ENCODE results near the gene ADARB2. TPM values are rescaled to one million over a fixed set of nuclear protein-coding genes. Genes with fewer than 3 reads are reported as not detected.

ADARB2 gene
- polyA plus RNA-seq, 1 of the 3 experiments (the other 2 are of a cell fraction), result not detected

DNA sequence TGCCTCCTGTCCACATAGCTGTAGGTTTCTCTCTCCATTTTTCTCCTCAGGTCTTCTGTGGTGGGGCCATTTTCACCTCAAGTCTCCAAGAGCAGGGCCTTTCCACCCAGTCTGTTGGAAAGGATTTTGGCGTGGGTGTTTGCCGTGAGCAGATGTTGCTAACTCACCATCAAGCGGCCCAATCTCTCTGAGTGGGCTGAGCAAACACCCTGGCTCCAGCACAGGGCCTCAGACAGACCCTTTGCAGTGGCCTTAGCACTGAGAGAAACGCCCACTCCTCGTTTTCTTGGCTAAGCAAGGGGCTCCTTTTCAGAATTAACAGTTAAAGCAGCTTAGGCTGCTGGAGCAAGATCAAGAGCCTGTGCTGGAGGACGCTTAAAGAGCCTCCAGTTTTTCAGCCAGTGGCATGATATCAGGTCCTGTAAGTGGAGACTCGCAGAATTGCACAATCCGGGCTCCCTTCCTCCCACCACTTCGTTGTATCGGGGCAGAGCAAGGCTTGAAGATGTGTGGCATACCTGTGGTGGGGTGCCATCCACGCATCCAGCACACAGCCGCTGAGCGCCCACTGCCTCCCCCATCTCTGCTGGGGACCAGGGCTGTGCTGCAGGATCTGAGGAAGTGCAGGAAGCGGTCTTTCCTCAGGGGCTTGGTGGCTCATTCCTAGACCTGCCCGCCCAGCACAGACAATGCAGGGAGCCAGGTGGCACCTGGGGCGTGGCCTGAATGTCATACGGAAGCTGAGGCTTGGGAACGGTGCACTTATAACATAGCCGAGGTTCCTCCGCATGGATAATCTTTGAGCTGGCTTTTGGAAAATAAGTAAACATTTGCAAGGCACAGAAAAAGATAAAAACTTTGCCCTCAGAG lies 142.7 kb downstream of the ADARB2 start:
- Histone ChIP-seq H3K4me1 (ENCODE audit: control insufficient read depth in 1 of 2, insufficient read depth in 2 of 2, low read depth in 1 of 2, low read length in 1 of 2) (peaks cover 0 to 2% of the 10 kb centered on the region in 2 experiments; a peak in 1 of 4 replicates), H3K4me2 (no peak overlapping the region), H3K27me3 (ENCODE audit: insufficient read depth) (no peaks in the 10 kb centered on the region), H2AFZ (ENCODE audit: low read depth) (no peak overlapping the region), H3F3A (replicated peaks; ENCODE audit: insufficient read depth) (no peaks in the 10 kb centered on the region), H4K20me1 (ENCODE audit: insufficient read depth) (no peaks in the 10 kb centered on the region), H3K9me3 (no peaks in the 10 kb centered on the region), H3K36me3 (replicated peaks in 1 of 2; ENCODE audit: control insufficient read depth in 1 of 2, insufficient read depth in 2 of 2, low read length in 1 of 2) (no peaks in the 10 kb centered on the region), H3K27ac (ENCODE audit: low read depth in 2 of 2, low read length in 1 of 2) (no peak overlapping the region), H3K4me3 (ENCODE audit: low read depth in 2 of 2, low read length in 1 of 2) (no peak overlapping the region), H3K9me2 (no peaks in the 10 kb centered on the region), H3K79me2 (ENCODE audit: insufficient read depth) (no peaks in the 10 kb centered on the region), H3K9ac (no peak overlapping the region)
- ChIA-PET POLR2A (no interaction called here), CTCF (no interaction called here)
- DNase-seq, result no peak
- TF ChIP-seq RAD21 (IDR thresholded peaks at IDR 0.05; ENCODE audit: low read length), result no peak
- no peak for TF ChIP-seq FOXJ3 (CRISPR knock-in tag; IDR thresholded peaks at IDR 0.05)
- no peak for TF ChIP-seq YY1 (IDR thresholded peaks at IDR 0.05; ENCODE audit: low read depth)
- no peak for TF ChIP-seq GABPA (IDR thresholded peaks at IDR 0.05; ENCODE audit: low read depth)
- TF ChIP-seq, protein P1, sequence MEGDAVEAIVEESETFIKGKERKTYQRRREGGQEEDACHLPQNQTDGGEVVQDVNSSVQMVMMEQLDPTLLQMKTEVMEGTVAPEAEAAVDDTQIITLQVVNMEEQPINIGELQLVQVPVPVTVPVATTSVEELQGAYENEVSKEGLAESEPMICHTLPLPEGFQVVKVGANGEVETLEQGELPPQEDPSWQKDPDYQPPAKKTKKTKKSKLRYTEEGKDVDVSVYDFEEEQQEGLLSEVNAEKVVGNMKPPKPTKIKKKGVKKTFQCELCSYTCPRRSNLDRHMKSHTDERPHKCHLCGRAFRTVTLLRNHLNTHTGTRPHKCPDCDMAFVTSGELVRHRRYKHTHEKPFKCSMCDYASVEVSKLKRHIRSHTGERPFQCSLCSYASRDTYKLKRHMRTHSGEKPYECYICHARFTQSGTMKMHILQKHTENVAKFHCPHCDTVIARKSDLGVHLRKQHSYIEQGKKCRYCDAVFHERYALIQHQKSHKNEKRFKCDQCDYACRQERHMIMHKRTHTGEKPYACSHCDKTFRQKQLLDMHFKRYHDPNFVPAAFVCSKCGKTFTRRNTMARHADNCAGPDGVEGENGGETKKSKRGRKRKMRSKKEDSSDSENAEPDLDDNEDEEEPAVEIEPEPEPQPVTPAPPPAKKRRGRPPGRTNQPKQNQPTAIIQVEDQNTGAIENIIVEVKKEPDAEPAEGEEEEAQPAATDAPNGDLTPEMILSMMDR (IDR thresholded peaks at IDR 0.05), result no peak
- TF ChIP-seq EP300 (IDR thresholded peaks at IDR 0.05; ENCODE audit: borderline replicate concordance in 1 of 2, low read depth in 1 of 2, low read length in 1 of 2), result no peak
- WGBS (ENCODE audit: low lambda C conversion rate), result 52% methylated on average over 15 of the region's 20 CpGs

GRCh38 chr10:1591742-1592141 lies 145.6 kb downstream of the ADARB2 start:
- Histone ChIP-seq H3K9me2 (no peaks in the 10 kb centered on the region), H3K9ac (no peak overlapping the region), H3K4me1 (ENCODE audit: control insufficient read depth in 1 of 2, insufficient read depth in 2 of 2, low read depth in 1 of 2, low read length in 1 of 2) (peaks cover 0 to 2% of the 10 kb centered on the region in 2 experiments; a peak in 1 of 4 replicates), H3K9me3 (no peaks in the 10 kb centered on the region), H3K4me3 (ENCODE audit: low read depth in 2 of 2, low read length in 1 of 2) (no peak overlapping the region), H3K27me3 (ENCODE audit: insufficient read depth) (no peaks in the 10 kb centered on the region), H3K36me3 (replicated peaks in 1 of 2; ENCODE audit: control insufficient read depth in 1 of 2, insufficient read depth in 2 of 2, low read length in 1 of 2) (no peaks in the 10 kb centered on the region), H3K27ac (ENCODE audit: low read depth in 2 of 2, low read length in 1 of 2) (no peak overlapping the region), H3K4me2 (no peak overlapping the region), H4K20me1 (ENCODE audit: insufficient read depth) (no peaks in the 10 kb centered on the region), H3F3A (replicated peaks; ENCODE audit: insufficient read depth) (no peaks in the 10 kb centered on the region), H3K79me2 (ENCODE audit: insufficient read depth) (no peaks in the 10 kb centered on the region), H2AFZ (ENCODE audit: low read depth) (no peak overlapping the region)
- ChIA-PET POLR2A (no interaction called here), CTCF (no interaction called here)
- 51% methylated on average over 8 of the region's 8 CpGs for WGBS (ENCODE audit: low lambda C conversion rate)
- TF ChIP-seq NFIC (IDR thresholded peaks at IDR 0.05; ENCODE audit: borderline replicate concordance), result no peak
- no peak for TF ChIP-seq REST (IDR thresholded peaks at IDR 0.05; ENCODE audit: low read depth, low read length)
- TF ChIP-seq TEAD4 (IDR thresholded peaks at IDR 0.05; ENCODE audit: borderline replicate concordance, insufficient read depth), result no peak
- no peak for TF ChIP-seq RCOR1 (IDR thresholded peaks at IDR 0.05; ENCODE audit: low read length)
- TF ChIP-seq YY1 (IDR thresholded peaks at IDR 0.05; ENCODE audit: low read depth), result no peak
- no peak for TF ChIP-seq IRF3 (IDR thresholded peaks at IDR 0.05; ENCODE audit: low read depth, low read length)
- TF ChIP-seq, protein P2, sequence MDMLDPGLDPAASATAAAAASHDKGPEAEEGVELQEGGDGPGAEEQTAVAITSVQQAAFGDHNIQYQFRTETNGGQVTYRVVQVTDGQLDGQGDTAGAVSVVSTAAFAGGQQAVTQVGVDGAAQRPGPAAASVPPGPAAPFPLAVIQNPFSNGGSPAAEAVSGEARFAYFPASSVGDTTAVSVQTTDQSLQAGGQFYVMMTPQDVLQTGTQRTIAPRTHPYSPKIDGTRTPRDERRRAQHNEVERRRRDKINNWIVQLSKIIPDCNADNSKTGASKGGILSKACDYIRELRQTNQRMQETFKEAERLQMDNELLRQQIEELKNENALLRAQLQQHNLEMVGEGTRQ (IDR thresholded peaks at IDR 0.05; ENCODE audit: borderline replicate concordance, low read depth, low read length), result no peak
- no peak for DNase-seq
